OCI-LY3 (cell line): ENCODE results near the gene CDK4.
"Not testable (repeated sequence)": the region's sequence is repeated elsewhere in the genome, so short reads cannot be mapped to it uniquely, and the experiment has no call there.

Experiments used
- H2AFZ ChIP-seq: fragments of 200-600, 300-600 bp; shearing (Covaris generic); 2 replicates; pipeline ENCODE4 v1.6.0; 2014; ENCODE audit warnings: antibody characterized with exemption, low read depth, low read length
- H3K27ac ChIP-seq: fragments of 200-600, 300-600 bp; sonication (generic); 2 replicates; pipeline ENCODE4 v1.5.1; 2014; ENCODE audit warnings: mild to moderate bottlenecking, low read length, moderate library complexity, mixed read lengths
- H3K27me3 ChIP-seq: fragments of 200-600, 300-600 bp; sonication (generic); 2 replicates; pipeline ENCODE4 v1.6.1; 2014; ENCODE audit warnings: low read depth, low read length, mixed read lengths
- H3K36me3 ChIP-seq: fragments of 200-600, 300-600 bp; sonication (generic); replicated peaks from 2 replicates; pipeline ENCODE3; 2014; ENCODE audit warnings: low read depth, low read length, mixed read lengths
- H3K4me1 ChIP-seq: fragments of 300-600, 200-600 bp; sonication (generic); 2 replicates; pipeline ENCODE4 v1.6.1; 2014; ENCODE audit warnings: low read length, mixed read lengths
- H3K4me2 ChIP-seq: fragments of 200-600, 300-600 bp; sonication (generic); 2 replicates; pipeline ENCODE4 v1.6.1; 2014; ENCODE audit warnings: low read length, mixed read lengths
- H3K4me3 ChIP-seq: fragments of 300-600, 200-600 bp; sonication (generic); 2 replicates; pipeline ENCODE4 v1.5.1; 2014; ENCODE audit warnings: antibody characterized with exemption, mild to moderate bottlenecking, low read length, moderate library complexity
- H3K79me2 ChIP-seq: fragments of 300-600, 200-600 bp; shearing (Covaris generic); 2 replicates; pipeline ENCODE4 v1.6.1; 2014; ENCODE audit warnings: mild to moderate bottlenecking, low read length, mixed read lengths
- H3K9ac ChIP-seq: fragments of 300-600, 200-600 bp; shearing (Covaris generic); 2 replicates; pipeline ENCODE4 v1.6.0; 2014; ENCODE audit warnings: mild to moderate bottlenecking, low read length, moderate library complexity
- H3K9me3 ChIP-seq: fragments of 200-600, 300-600 bp; shearing (Covaris generic); 2 replicates; pipeline ENCODE4 v1.6.1; 2014; ENCODE audit warnings: low read length, mixed read lengths; ENCODE audit not compliant: insufficient read depth
- H4K20me1 ChIP-seq: fragments of 200-600, 300-600 bp; sonication (generic); 2 replicates; pipeline ENCODE4 v1.6.1; 2016; ENCODE audit warnings: low read length, mixed read lengths; ENCODE audit not compliant: insufficient read depth
- CTCF ChIP-seq: fragments of 200-600, 300-600 bp; sonication (generic); IDR thresholded peaks from 2 replicates; pipeline ENCODE4 v1.5.1; 2014; ENCODE audit warnings: antibody characterized with exemption, low read length, low read depth
- EZH2phosphoT487 ChIP-seq: fragments of 200-600 bp; shearing (Covaris generic); IDR thresholded peaks from 2 replicates; pipeline ENCODE4 v1.6.1; 2018; ENCODE audit warnings: antibody characterized with exemption, mixed run types, low read depth

Gene CDK4

GRCh38 chr12:57717131-57717530 is 35.0 kb downstream of the CDK4 start:
- TF ChIP-seq EZH2phosphoT487 (no peak), CTCF (no peak)
- peaks cover 17% of the 10 kb centered on the region for H3K36me3 ChIP-seq

GRCh38 chr12:57716305-57716704 is 35.8 kb downstream of the CDK4 start:
- no peaks in the 10 kb centered on the region for H3K79me2 ChIP-seq
- H3K27me3 ChIP-seq: no peaks in the 10 kb centered on the region
- H4K20me1 ChIP-seq: no peaks in the 10 kb centered on the region
- no peak for TF ChIP-seq EZH2phosphoT487
- TF ChIP-seq CTCF: no peak
- H3K36me3 ChIP-seq: peaks cover 16% of the 10 kb centered on the region
- H2AFZ ChIP-seq: no peak overlapping the region
- no peaks in the 10 kb centered on the region for H3K9me3 ChIP-seq
- no peaks in the 10 kb centered on the region for H3K4me1 ChIP-seq
- H3K27ac ChIP-seq: no peak overlapping the region
- no peak overlapping the region for H3K4me2 ChIP-seq
- H3K4me3 ChIP-seq: no peak overlapping the region
- no peak overlapping the region for H3K9ac ChIP-seq

More at GRCh38 chr12:57717131-57717530, 35.0 kb downstream of the CDK4 start:
- Histone ChIP-seq H3K4me1 (no peaks in the 10 kb centered on the region), H3K9me3 (no peaks in the 10 kb centered on the region), H2AFZ (no peak overlapping the region), H3K4me3 (no peak overlapping the region), H3K9ac (no peak overlapping the region), H3K27me3 (no peaks in the 10 kb centered on the region), H3K27ac (no peak overlapping the region), H3K79me2 (no peaks in the 10 kb centered on the region), H4K20me1 (no peaks in the 10 kb centered on the region), H3K4me2 (no peak overlapping the region)

DNA sequence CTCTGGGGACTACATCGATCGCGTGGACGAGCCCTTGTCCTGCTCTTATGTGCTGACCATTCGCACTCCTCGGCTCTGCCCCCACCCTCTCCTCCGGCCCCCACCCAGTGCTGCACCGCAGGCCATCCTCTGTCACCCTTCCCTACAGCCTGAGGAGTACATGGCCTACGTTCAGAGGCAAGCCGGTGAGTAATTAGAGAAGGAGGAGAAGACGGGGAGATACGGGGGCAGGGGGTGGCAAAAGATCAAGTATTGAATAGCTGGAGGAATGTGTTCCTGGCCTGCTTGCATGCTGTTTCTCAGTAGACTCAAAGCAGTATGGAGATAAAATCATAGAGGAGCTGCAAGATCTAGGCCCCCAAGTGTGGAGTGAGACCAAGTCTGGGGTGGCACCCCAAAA is 36.3 kb downstream of the CDK4 start:
- no peak overlapping the region for H3K9ac ChIP-seq
- no peak overlapping the region for H3K27ac ChIP-seq
- no peaks in the 10 kb centered on the region for H3K27me3 ChIP-seq
- no peaks in the 10 kb centered on the region for H4K20me1 ChIP-seq
- TF ChIP-seq EZH2phosphoT487: no peak
- no peak for TF ChIP-seq CTCF
- H3K9me3 ChIP-seq: no peaks in the 10 kb centered on the region
- no peak overlapping the region for H2AFZ ChIP-seq
- H3K4me3 ChIP-seq: no peak overlapping the region
- no peak overlapping the region for H3K4me2 ChIP-seq
- H3K4me1 ChIP-seq: no peaks in the 10 kb centered on the region
- peaks cover 12% of the 10 kb centered on the region for H3K36me3 ChIP-seq
- H3K79me2 ChIP-seq: no peaks in the 10 kb centered on the region

GRCh38 chr12:57715036-57715748 is 36.9 kb downstream of the CDK4 start:
- H3K4me1 ChIP-seq, H3K4me3 ChIP-seq, H3K9ac ChIP-seq, H3K79me2 ChIP-seq, H3K9me3 ChIP-seq, H3K27me3 ChIP-seq, H4K20me1 ChIP-seq, H3K27ac ChIP-seq, H3K4me2 ChIP-seq, H2AFZ ChIP-seq: not testable (repeated sequence)
- peaks cover 12% of the 10 kb centered on the region for H3K36me3 ChIP-seq
